ENCODE data around the gene ULBP1.
"Not testable (repeated sequence)": the region's sequence is repeated elsewhere in the genome, so short reads cannot be mapped to it uniquely, and the experiment has no call there.

The ULBP1 gene

GRCh38 chr6:149950423-149950822, 13.3 kb upstream of the ULBP1 start:
- no peak for TF ChIP-seq CTCF (conservative IDR thresholded peaks at IDR 0.05; ENCODE audit: low read depth, low read length)
- H3K4me3 ChIP-seq (ENCODE audit: low read depth, low read length) = no peak overlapping the region
- DNase-seq (ENCODE audit: low read depth) = no peak

- no peak overlapping the region for H3K4me3 ChIP-seq (ENCODE audit: low read depth, low read length)
- no peak for TF ChIP-seq CTCF (conservative IDR thresholded peaks at IDR 0.05; ENCODE audit: low read depth, low read length)
- DNase-seq (ENCODE audit: low read depth) = no peak
These were observed 12.6 kb upstream of the ULBP1 start for GRCh38 chr6:149951096-149951495.

DNA sequence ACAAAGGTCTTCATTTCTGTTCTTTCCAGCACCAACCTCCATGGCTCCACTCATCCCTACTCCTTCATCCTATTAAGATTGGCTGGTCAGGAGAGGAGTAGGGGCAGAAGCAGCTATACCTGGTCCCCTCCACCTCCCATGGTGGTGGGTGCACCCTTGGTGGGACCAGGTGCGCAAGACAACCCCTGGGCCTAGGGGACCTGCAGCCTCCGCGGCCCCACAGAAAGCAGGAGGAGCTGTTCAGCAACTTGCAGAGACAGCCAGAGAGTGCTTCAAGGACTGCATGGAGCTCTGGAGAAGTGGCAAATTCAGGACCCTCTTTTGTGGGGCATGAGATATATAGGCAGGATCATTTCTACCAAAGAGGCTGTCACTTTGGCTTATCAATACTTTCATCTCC, 12.1 kb upstream of the ULBP1 start:
- no peak overlapping the region for H3K4me3 ChIP-seq (ENCODE audit: low read depth, low read length)
- no peak for DNase-seq (ENCODE audit: low read depth)
- no peak for TF ChIP-seq CTCF (conservative IDR thresholded peaks at IDR 0.05; ENCODE audit: low read depth, low read length)

DNA sequence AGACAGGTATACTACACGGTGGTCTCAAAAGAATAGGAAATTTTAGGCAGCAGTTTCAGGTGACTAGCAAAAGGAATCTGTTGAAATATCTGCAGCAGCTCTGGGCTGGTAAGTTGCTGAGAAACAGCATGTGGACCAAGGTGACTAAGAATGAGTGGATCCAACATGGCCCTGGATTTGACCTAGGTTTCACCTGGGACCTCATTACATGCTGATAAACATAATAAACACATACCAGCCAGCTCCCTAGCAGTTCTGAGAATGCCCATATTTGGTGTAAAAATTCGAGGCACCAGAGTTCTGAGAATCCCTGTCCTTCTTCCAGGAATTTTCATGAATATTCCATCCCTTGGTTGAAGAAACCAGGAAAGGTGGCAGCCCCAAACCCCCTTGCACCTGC, 10.4 kb upstream of the ULBP1 start:
- H3K4me3 ChIP-seq (ENCODE audit: low read depth, low read length); DNase-seq (ENCODE audit: low read depth): not testable (repeated sequence)

- H3K4me3 ChIP-seq (ENCODE audit: low read depth, low read length); DNase-seq (ENCODE audit: low read depth): not testable (repeated sequence)
These were observed 9.8 kb upstream of the ULBP1 start for GRCh38 chr6:149953934-149954327.

- H3K4me3 ChIP-seq (ENCODE audit: low read depth, low read length); DNase-seq (ENCODE audit: low read depth): not testable (repeated sequence)
These were observed 9.3 kb upstream of the ULBP1 start for GRCh38 chr6:149954328-149954983.

- H3K4me3 ChIP-seq (ENCODE audit: low read depth, low read length); DNase-seq (ENCODE audit: low read depth): not testable (repeated sequence)
These were observed 8.6 kb upstream of the ULBP1 start for GRCh38 chr6:149954984-149955653.

DNA sequence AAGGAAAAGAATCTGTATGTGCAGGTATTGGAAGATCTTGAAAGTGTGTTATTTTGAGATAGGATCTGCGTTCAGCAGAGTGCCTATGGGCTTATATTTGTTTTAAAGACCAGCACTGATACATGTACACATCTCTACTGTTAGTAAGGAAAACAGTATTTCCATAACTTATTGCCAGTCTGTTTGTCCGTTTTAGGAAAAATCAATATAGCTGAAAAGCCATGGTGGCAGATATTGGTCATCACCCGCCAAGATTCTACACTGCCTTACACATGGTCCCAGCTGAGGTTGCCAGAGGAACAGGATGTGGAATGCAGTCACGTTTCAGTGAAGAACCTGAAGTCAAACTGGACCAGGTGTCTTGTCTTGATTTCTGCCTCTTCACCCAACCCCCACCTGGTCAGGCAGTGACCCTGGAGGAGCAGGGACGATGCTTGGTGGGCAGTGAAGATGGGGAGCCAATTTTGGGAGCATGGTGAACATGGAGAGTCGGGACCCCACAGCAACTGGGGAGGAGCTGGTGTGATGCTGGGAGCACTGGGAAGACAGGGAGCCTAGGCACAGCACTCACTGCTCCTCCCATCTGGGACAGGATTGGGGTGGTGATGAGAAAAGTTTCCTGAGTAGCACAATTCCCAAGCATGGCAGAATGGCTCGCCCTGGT, 8.0 kb upstream of the ULBP1 start:
- DNase-seq (ENCODE audit: low read depth); H3K4me3 ChIP-seq (ENCODE audit: low read depth, low read length): not testable (repeated sequence)

DNA sequence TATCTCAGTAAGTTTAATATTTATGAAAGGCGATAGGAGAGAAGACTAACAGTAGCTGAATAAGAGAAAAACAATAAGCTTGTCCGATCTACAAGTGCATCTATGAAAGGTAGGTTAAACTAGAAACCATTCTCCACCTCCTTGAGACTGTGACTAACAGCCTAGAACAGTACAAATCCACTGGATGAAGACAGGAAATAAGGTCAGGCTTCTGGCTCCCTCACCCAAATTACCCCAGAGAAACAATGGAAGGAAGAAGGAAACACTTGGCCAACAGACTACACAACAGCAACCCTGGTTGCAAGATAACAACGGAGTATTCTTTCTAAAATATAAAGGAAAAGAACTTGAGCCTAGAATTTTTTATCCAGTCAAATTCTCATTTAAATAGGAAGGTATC, 5.6 kb upstream of the ULBP1 start:
- DNase-seq (ENCODE audit: low read depth); H3K4me3 ChIP-seq (ENCODE audit: low read depth, low read length): not testable (repeated sequence)

DNA sequence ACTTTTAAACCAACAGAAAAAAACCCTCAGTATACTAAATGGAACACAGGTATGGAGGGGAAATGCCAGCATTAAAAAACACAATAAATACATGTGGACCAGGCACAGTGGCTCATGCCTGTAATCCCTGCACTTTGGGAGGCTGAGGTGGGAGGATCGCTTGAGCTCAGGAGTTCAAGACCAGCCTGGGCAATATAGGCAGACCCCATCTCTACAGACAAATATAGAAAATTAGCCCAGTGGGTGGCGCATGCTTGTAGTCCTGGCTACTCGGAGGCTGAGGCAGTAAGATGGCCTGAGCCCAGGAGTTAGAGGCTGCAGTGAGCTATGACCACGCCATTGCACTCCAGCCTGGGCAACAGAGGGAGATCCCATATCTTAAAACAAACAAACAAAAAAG, 3.9 kb upstream of the ULBP1 start:
- DNase-seq (ENCODE audit: low read depth); H3K4me3 ChIP-seq (ENCODE audit: low read depth, low read length): not testable (repeated sequence)

GRCh38 chr6:149960488-149960887, 3.3 kb upstream of the ULBP1 start:
- TF ChIP-seq CTCF (conservative IDR thresholded peaks at IDR 0.05; ENCODE audit: low read depth, low read length) = no peak
- no peak overlapping the region for H3K4me3 ChIP-seq (ENCODE audit: low read depth, low read length)
- no peak for DNase-seq (ENCODE audit: low read depth)

Data from choroid plexus epithelial cell (primary cell).